Uterus (tissue), 4 donors: Measurements from ENCODE around the gene CHRM4. TPM values are rescaled to one million over a fixed set of nuclear protein-coding genes. Genes with fewer than 3 reads are reported as not detected.

Experiments used
- DNase-seq, 2 donors: peaks; one replicate each; pipeline ENCODE4 v3.0.0-alpha.2; 2019 to 2020
- H3K27ac ChIP-seq, 2 donors: fragments of 200-600 bp; sonication (generic); 1 replicate in 1 of 2; 2 replicates in 1 of 2; pipeline ENCODE4 v1.5.1; 2016 to 2018
- H3K27me3 ChIP-seq, 2 donors: fragments of 200-600 bp; sonication (generic); one replicate each; pipeline ENCODE4 v1.5.1; 2018 to 2019; ENCODE audit warnings: control low read depth in 1 of 2
- H3K36me3 ChIP-seq, 2 donors: fragments of 200-600 bp; sonication (generic); one replicate each; pipeline ENCODE4 v1.5.1; 2019; ENCODE audit warnings: control low read depth in 1 of 2
- H3K4me1 ChIP-seq, 2 donors: fragments of 200-600 bp; sonication (generic); one replicate each; pipeline ENCODE4 v1.5.1; 2018 to 2019; ENCODE audit warnings: control low read depth in 1 of 2
- H3K4me3 ChIP-seq, 2 donors: fragments of 200-600 bp; sonication (generic); 1 replicate in 1 of 2; 2 replicates in 1 of 2; pipeline ENCODE4 v1.5.1; 2018 to 2019; ENCODE audit warnings: mild to moderate bottlenecking in 1 of 2
- H3K9me3 ChIP-seq, 2 donors: fragments of 200-600 bp; sonication (generic); one replicate each; pipeline ENCODE4 v1.5.1; 2019; ENCODE audit warnings: control low read depth in 1 of 2
- CTCF ChIP-seq, 4 experiments: fragments of 200-600 bp in 2 of 4; fragments of 450-650 bp in 2 of 4; sonication (generic) in 2 of 4; IDR thresholded peaks; one replicate each; pipeline ENCODE4 v1.5.1; 2016 to 2019; ENCODE audit warnings: antibody characterized with exemption in 4 of 4, mild to moderate bottlenecking in 2 of 4, moderate library complexity in 1 of 4
- POLR2A ChIP-seq, 2 donors: fragments of 450-650 bp; IDR thresholded peaks; one replicate each; pipeline ENCODE4 v1.6.1; 2016; ENCODE audit warnings: antibody characterized with exemption in 2 of 2, mild to moderate bottlenecking in 1 of 2, moderate library complexity in 1 of 2
- intact Hi-C: fragments of 100-400 bp; cut with DNase I; formaldehyde crosslinking; loops from one replicate; pipeline ENCODE4 v1.15.1; 2023; ENCODE audit warnings: low total_unique reads
- microRNA-seq: library from miRNA; unstranded; fragments of <30 nt; microRNA quantifications from one replicate; pipeline ENCODE4, GENCODE V29; 2016; ENCODE audit warnings: borderline microRNAs expressed, borderline replicate concordance
- small RNA-seq: library from RNA; depleted of rRNA; stranded (forward); fragments of <200 nt; gene quantifications from one replicate; pipeline ENCODE3, GENCODE V24; 2016
- total RNA-seq, 4 donors: library from RNA; depleted of rRNA in 3 of 4; stranded (reverse); fragments of >200 nt in 3 of 4; gene quantifications; one replicate each; pipeline versions ENCODE4 v1.1.0 to v1.2.4, GENCODE V29; 2014 to 2023
- donor health status: DM: yes; HTN: yes; CAD: no.

CHRM4 gene
- total RNA-seq, 4 donors from 2014 or later = 0.14 to 0.67 TPM; not detected in 2

- H3K27ac ChIP-seq = no peak overlapping the region
- DNase-seq = no peak
- H3K36me3 ChIP-seq = no peaks in the 10 kb centered on the region
- H3K4me3 ChIP-seq = no peak overlapping the region
- TF ChIP-seq POLR2A (IDR thresholded peaks at IDR 0.05) = no peak
- TF ChIP-seq CTCF (IDR thresholded peaks at IDR 0.05) = no peak
- no peaks in the 10 kb centered on the region for H3K9me3 ChIP-seq
- peaks cover 3 to 11% of the 10 kb centered on the region in 2 donors for H3K27me3 ChIP-seq
- intact Hi-C loops = no loop called here
- peaks cover 0 to 12% of the 10 kb centered on the region in 2 donors for H3K4me1 ChIP-seq
Measured at GRCh38 chr11:46336563-46337180, 54.9 kb downstream of the CHRM4 start.

GRCh38 chr11:46335890-46336562 lies 55.5 kb downstream of the CHRM4 start:
- TF ChIP-seq POLR2A (IDR thresholded peaks at IDR 0.05) (no peak), CTCF (IDR thresholded peaks at IDR 0.05) (no peak)
- DNase-seq = no peak
- peaks cover 0 to 13% of the 10 kb centered on the region in 2 donors for H3K4me1 ChIP-seq
- H3K27me3 ChIP-seq = peaks cover 3 to 14% of the 10 kb centered on the region in 2 donors
- no peak overlapping the region for H3K4me3 ChIP-seq
- H3K9me3 ChIP-seq = no peaks in the 10 kb centered on the region
- intact Hi-C loops = no loop called here
- H3K27ac ChIP-seq = no peak overlapping the region
- H3K36me3 ChIP-seq = no peaks in the 10 kb centered on the region

- DNase-seq = no peak
- no peak overlapping the region for H3K4me3 ChIP-seq
- intact Hi-C loops = no loop called here
- H3K27ac ChIP-seq = no peak overlapping the region
- no peak for TF ChIP-seq CTCF (IDR thresholded peaks at IDR 0.05)
- no peak for TF ChIP-seq POLR2A (IDR thresholded peaks at IDR 0.05)
- peaks cover 0 to 19% of the 10 kb centered on the region in 2 donors for H3K4me1 ChIP-seq
- H3K9me3 ChIP-seq = no peaks in the 10 kb centered on the region
- H3K36me3 ChIP-seq = no peaks in the 10 kb centered on the region
- H3K27me3 ChIP-seq = peaks cover 3 to 14% of the 10 kb centered on the region in 2 donors
Measured at GRCh38 chr11:46335271-46335670, 56.3 kb downstream of the CHRM4 start.

GRCh38 chr11:46334211-46334610 lies 57.4 kb downstream of the CHRM4 start:
- peaks cover 0 to 19% of the 10 kb centered on the region in 2 donors for H3K4me1 ChIP-seq
- peaks cover 3 to 14% of the 10 kb centered on the region in 2 donors for H3K27me3 ChIP-seq
- H3K36me3 ChIP-seq = no peaks in the 10 kb centered on the region
- DNase-seq = no peak
- intact Hi-C loops = no loop called here
- no peak overlapping the region for H3K4me3 ChIP-seq
- H3K27ac ChIP-seq = no peak overlapping the region
- H3K9me3 ChIP-seq = no peaks in the 10 kb centered on the region
- TF ChIP-seq CTCF (IDR thresholded peaks at IDR 0.05) (no peak), POLR2A (IDR thresholded peaks at IDR 0.05) (no peak)

Small RNAs within 50 kb of the gene (microRNA-seq; reads per million reads assigned to microRNA genes)
- gene MIR4688 = not detected

Small RNAs within 50 kb of the gene (small RNA-seq; reads per million reads assigned to genes)
- gene MIR4688 = not detected

Other genes starting within 250 kb of the CHRM4 start
- gene CREB3L1, start 114.1 kb downstream of the CHRM4 start, total RNA-seq = 10 to 100 TPM in 2 of 4 donors, 1 to 10 TPM in 1, not detected in 1; 2.0 to 20.8 (median 14.8) TPM
- 10 to 100 TPM; 13.5 to 55.3 (median 42.8) TPM for gene DGKZ, start 44.3 kb downstream of the CHRM4 start, total RNA-seq
- gene MDK, start 10.1 kb downstream of the CHRM4 start, total RNA-seq = 100 to 1,000 TPM in 2 of 4 donors, 10 to 100 TPM in 2; 61.7 to 305 (median 103) TPM
- 10 to 100 TPM; 22.6 to 55.3 (median 41.4) TPM for gene AMBRA1, start 202.2 kb upstream of the CHRM4 start, total RNA-seq
- 1 to 10 TPM in 3 of 4 donors, under 1 TPM in 1; 0.77 to 5.0 (median 2.8) TPM for gene HARBI1, start 225.5 kb upstream of the CHRM4 start, total RNA-seq
- gene ATG13, start 225.8 kb upstream of the CHRM4 start, total RNA-seq = 100 to 1,000 TPM in 1 of 4 donors, 10 to 100 TPM in 3; 51.8 to 102 (median 68.3) TPM